ENCODE data around the gene ITIH1. TPM values are rescaled to one million over a fixed set of nuclear protein-coding genes. Genes with fewer than 3 reads are reported as not detected.
"Not testable (repeated sequence)": the region's sequence is repeated elsewhere in the genome, so short reads cannot be mapped to it uniquely, and the experiment has no call there.

Gene ITIH1
- total RNA-seq, 1 donor = under 0.01 TPM

- DNase-seq (ENCODE audit: low read depth in 2 of 3, low spot score in 2 of 3) = peak in 1 of 3 donors; percentile 51
Measured at GRCh38 chr3:52774901-52775864, 2.2 kb upstream of the ITIH1 start.

GRCh38 chr3:52775877-52776276 is 1.5 kb upstream of the ITIH1 start:
- no peak for DNase-seq (ENCODE audit: low read depth in 2 of 3, low spot score in 2 of 3)

GRCh38 chr3:52776486-52776885 is 913 bp upstream of the ITIH1 start:
- not testable (repeated sequence) for DNase-seq (ENCODE audit: low read depth in 2 of 3, low spot score in 2 of 3)

GRCh38 chr3:52777959-52778805 is 783 bp downstream of the ITIH1 start:
- peak in 1 of 3 donors; percentile 42 for DNase-seq (ENCODE audit: low read depth in 2 of 3, low spot score in 2 of 3)

- DNase-seq (ENCODE audit: low read depth in 2 of 3, low spot score in 2 of 3) = peak in 2 of 3 donors; percentile 33 to 55
Measured at GRCh38 chr3:52779011-52779836, 1.8 kb downstream of the ITIH1 start.

- no peak for DNase-seq (ENCODE audit: low read depth in 2 of 3, low spot score in 2 of 3)
Measured at GRCh38 chr3:52779837-52780585, 2.6 kb downstream of the ITIH1 start.

- DNase-seq (ENCODE audit: low read depth in 2 of 3, low spot score in 2 of 3) = no peak
Measured at GRCh38 chr3:52781741-52782140, 4.3 kb downstream of the ITIH1 start.

GRCh38 chr3:52782412-52783210 is 5.2 kb downstream of the ITIH1 start:
- no peak for DNase-seq (ENCODE audit: low read depth in 2 of 3, low spot score in 2 of 3)

GRCh38 chr3:52783211-52783555 is 5.8 kb downstream of the ITIH1 start:
- no peak for DNase-seq (ENCODE audit: low read depth in 2 of 3, low spot score in 2 of 3)

- DNase-seq (ENCODE audit: low read depth in 2 of 3, low spot score in 2 of 3) = no peak
Measured at GRCh38 chr3:52784021-52784621, 6.7 kb downstream of the ITIH1 start.

GRCh38 chr3:52784931-52785590 is 7.7 kb downstream of the ITIH1 start:
- DNase-seq (ENCODE audit: low read depth in 2 of 3, low spot score in 2 of 3) = no peak

GRCh38 chr3:52786330-52787215 is 9.2 kb downstream of the ITIH1 start:
- no peak for DNase-seq (ENCODE audit: low read depth in 2 of 3, low spot score in 2 of 3)

GRCh38 chr3:52787246-52787645 is 9.8 kb downstream of the ITIH1 start:
- DNase-seq (ENCODE audit: low read depth in 2 of 3, low spot score in 2 of 3) = no peak

GRCh38 chr3:52787672-52788625 is 10.6 kb downstream of the ITIH1 start:
- DNase-seq (ENCODE audit: low read depth in 2 of 3, low spot score in 2 of 3) = no peak

GRCh38 chr3:52788890-52789745 is 11.7 kb downstream of the ITIH1 start:
- DNase-seq (ENCODE audit: low read depth in 2 of 3, low spot score in 2 of 3) = no peak
